NOMO-1 treated with DMSO at 0.1 percent for 48 hours (cell line): ENCODE results near the gene FOXC2.

ENCODE experiments used
- DNase-seq: peaks from one replicate; lab custom pipeline; 2025; ENCODE audit not compliant: unreplicated experiment; lab: John Stamatoyannopoulos, UW

Gene FOXC2

DNA sequence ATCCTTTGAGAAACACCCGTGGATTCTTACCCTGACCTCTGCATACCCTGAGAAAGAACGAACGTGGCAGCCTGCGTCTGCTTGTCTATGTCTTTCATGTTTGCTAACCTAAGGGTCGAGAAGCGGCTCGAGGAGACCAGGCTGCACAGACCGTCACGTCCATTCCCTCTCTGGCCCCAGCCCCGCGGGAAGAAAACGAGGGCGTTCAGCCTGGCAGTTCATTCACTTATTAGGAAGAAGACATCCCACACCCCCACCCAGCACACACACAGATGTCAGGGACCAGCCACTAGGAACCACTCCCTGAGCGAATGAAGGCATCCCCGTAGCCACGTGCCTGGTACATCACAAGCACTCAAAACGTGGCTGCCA is 10.9 kb upstream of the FOXC2 start:
- no peak for DNase-seq

GRCh38 chr16:86556576-86556975 is 10.1 kb upstream of the FOXC2 start:
- no peak for DNase-seq

DNA sequence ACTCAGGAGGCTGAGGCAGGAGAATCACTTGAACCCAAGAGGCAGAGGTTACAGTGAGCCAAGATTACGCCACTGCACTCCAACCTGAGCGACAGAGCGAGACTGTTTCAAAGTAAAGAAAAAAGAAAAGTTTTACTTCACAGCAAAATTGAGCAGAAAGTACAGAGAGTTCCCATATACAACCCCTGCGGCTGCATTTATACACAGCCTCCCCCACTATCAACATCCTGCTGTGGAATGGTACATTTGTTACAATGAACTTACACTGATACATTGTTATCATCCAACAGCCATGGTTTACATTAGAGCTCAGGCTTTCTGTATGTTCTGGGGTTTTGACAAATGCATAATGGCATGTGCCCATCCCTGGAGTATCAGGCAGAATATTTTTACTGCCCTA is 9.0 kb upstream of the FOXC2 start:
- no peak for DNase-seq

DNA sequence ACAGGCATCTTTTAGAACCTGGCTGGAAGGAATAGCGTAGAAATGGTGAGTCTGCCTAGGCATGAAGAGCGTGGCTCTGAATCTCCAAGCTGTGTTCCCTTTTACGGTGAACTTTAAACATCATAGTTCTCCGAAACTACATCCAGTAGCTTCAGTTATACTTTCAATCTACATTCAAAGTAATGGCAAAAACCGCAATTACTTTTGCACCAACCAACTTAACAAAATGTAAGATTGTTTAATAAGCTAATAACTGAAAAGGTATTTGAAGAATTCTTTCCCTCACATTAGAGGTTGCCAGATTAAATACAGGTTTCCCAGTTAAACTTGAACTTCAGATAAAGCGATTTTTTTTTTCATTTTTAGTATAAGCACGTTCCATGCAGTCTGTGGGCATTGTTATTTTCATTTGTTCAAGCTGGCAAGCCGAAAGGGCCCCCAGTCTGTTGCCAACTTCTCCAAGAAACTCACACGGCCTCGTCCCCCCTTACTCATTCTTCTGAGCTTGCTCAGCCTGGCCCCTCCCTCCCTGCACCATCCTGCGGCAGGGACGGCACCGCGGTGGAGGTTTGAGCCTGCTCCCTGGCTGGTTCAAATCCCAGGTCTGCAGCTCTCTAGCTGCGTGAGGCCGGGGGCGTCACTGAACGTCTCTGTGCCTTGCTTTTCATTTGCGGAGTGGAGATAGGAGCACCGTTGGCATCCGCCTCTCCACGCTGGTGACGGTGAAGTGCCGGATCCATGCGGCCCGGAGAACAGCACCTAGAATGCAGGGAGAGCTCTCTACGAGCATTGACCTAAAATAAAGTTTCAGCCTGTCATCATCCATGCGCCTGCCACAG is 8.1 kb upstream of the FOXC2 start:
- no peak for DNase-seq

- DNase-seq = no peak
Observed at GRCh38 chr16:86559802-86560305, 6.8 kb upstream of the FOXC2 start.

- DNase-seq = no peak
Observed at GRCh38 chr16:86562356-86562755, 4.3 kb upstream of the FOXC2 start.

- DNase-seq = peak; percentile 84
Observed at GRCh38 chr16:86563469-86564345, 2.9 kb upstream of the FOXC2 start.

DNA sequence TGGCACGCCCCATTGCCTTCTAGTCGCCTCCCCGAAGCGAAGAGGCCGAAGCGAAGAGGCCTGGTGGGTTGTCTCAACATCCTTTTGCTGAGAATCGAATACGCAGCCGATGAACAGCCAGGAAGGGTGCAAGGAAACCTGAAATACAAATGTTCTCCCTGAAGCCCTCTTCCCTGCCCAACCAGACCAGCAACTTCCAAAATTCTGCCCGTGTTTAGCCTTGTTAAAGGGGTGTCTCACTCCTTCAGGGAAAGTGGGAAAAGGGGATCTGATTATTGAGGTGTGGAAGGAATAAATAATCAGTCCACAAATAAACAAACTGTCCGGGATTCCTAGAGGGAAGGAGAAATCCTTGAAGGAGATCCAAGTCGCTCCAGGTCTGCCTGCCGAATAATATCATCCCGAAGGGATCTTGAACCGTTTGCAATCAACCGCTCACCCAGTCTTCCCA is 1.4 kb upstream of the FOXC2 start:
- no peak for DNase-seq

GRCh38 chr16:86565644-86566511 is 751 bp upstream of the FOXC2 start:
- no peak for DNase-seq

DNA sequence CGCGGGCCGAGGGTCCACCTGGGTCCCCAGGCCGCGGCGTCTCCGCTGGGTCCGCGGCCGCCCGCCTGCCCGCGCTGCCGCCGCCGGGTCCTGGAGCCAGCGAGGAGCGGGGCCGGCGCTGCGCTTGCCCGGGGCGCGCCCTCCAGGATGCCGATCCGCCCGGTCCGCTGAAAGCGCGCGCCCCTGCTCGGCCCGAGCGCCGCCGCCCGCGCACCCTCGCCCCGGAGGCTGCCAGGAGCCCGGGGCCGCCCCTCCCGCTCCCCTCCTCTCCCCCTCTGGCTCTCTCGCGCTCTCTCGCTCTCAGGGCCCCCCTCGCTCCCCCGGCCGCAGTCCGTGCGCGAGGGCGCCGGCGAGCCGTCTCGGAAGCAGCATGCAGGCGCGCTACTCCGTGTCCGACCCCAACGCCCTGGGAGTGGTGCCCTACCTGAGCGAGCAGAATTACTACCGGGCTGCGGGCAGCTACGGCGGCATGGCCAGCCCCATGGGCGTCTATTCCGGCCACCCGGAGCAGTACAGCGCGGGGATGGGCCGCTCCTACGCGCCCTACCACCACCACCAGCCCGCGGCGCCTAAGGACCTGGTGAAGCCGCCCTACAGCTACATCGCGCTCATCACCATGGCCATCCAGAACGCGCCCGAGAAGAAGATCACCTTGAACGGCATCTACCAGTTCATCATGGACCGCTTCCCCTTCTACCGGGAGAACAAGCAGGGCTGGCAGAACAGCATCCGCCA is 504 bp downstream of the FOXC2 start:
- DNase-seq = no peak

- no peak for DNase-seq
Observed at GRCh38 chr16:86567701-86568581, 1.3 kb downstream of the FOXC2 start.

GRCh38 chr16:86568677-86569623 is 2.3 kb downstream of the FOXC2 start:
- no peak for DNase-seq

GRCh38 chr16:86569701-86570447 is 3.2 kb downstream of the FOXC2 start:
- no peak for DNase-seq

- no peak for DNase-seq
Observed at GRCh38 chr16:86570558-86571529, 4.2 kb downstream of the FOXC2 start.

GRCh38 chr16:86571530-86571915 is 4.9 kb downstream of the FOXC2 start:
- DNase-seq = no peak

GRCh38 chr16:86572041-86572521 is 5.5 kb downstream of the FOXC2 start:
- no peak for DNase-seq
